HepG2 (cell line): ENCODE measurements around the gene ZNF280A. TPM values are rescaled to one million over a fixed set of nuclear protein-coding genes. Genes with fewer than 3 reads are reported as not detected.

Experiments
- CBX1 ChIP-seq: IDR thresholded peaks from one replicate; pipeline ENCODE4 v1.6.1; 2016; ENCODE audit warnings: antibody characterized with exemption, low read depth
- CHCHD3 ChIP-seq: sonication (generic); formaldehyde crosslinking; IDR thresholded peaks from 2 replicates; pipeline ENCODE4 v1.8.0; 2022; ENCODE audit warnings: mild to moderate bottlenecking, missing genetic modification reagents, moderate library complexity
- EEA1 ChIP-seq: sonication (generic); formaldehyde crosslinking; IDR thresholded peaks from 2 replicates; pipeline ENCODE4 v1.5.1; 2020; ENCODE audit warnings: mild to moderate bottlenecking, missing genetic modification reagents, borderline replicate concordance
- KDM1A ChIP-seq: IDR thresholded peaks from 2 replicates; pipeline ENCODE4 v1.6.1; 2016; ENCODE audit warnings: missing compliant biosample characterization
- KDM6A ChIP-seq: IDR thresholded peaks from 2 replicates; pipeline ENCODE4 v1.6.1; 2016; ENCODE audit warnings: low read depth
- MTF2 ChIP-seq: sonication (generic); formaldehyde crosslinking; IDR thresholded peaks from 2 replicates; pipeline ENCODE4 v1.5.0; 2020; ENCODE audit warnings: missing genetic modification reagents, borderline replicate concordance
- NFE2L1 ChIP-seq: sonication (generic); formaldehyde crosslinking; IDR thresholded peaks from 2 replicates; pipeline ENCODE4 v1.4.0; 2020; ENCODE audit warnings: missing genetic modification reagents, mild to moderate bottlenecking, borderline replicate concordance
- RFX5 ChIP-seq: IDR thresholded peaks from 2 replicates; pipeline ENCODE4 v1.6.1; 2011; ENCODE audit warnings: low read depth, low read length, improper control_type of control experiment
- SCMH1 ChIP-seq: sonication (generic); formaldehyde crosslinking; IDR thresholded peaks from 2 replicates; pipeline ENCODE4 v1.9.0; 2021; ENCODE audit warnings: missing genetic modification reagents, mild to moderate bottlenecking, borderline replicate concordance
- SIX4 ChIP-seq: sonication (generic); formaldehyde crosslinking; IDR thresholded peaks from 2 replicates; pipeline ENCODE4 v1.4.0; 2020; ENCODE audit warnings: missing genetic modification reagents
- ZBTB20 ChIP-seq: sonication (generic); formaldehyde crosslinking; IDR thresholded peaks from 2 replicates; pipeline ENCODE4 v1.8.1; 2023; ENCODE audit warnings: missing genetic modification reagents, low read depth, mild to moderate bottlenecking, borderline replicate concordance
- ZBTB44 ChIP-seq: sonication (generic); formaldehyde crosslinking; IDR thresholded peaks from 2 replicates; pipeline ENCODE4 v1.4.0; 2020; ENCODE audit warnings: missing genetic modification reagents
- ZC3H13 ChIP-seq: sonication (generic); formaldehyde crosslinking; IDR thresholded peaks from 2 replicates; pipeline ENCODE4 v1.8.1; 2023; ENCODE audit warnings: mild to moderate bottlenecking, missing genetic modification reagents, moderate library complexity
- ZEB1 ChIP-seq: IDR thresholded peaks from 2 replicates; pipeline ENCODE4 v1.6.1; 2012; ENCODE audit warnings: mild to moderate bottlenecking, low read depth, inconsistent platforms; ENCODE audit not compliant: insufficient replicate concordance
- ZFX ChIP-seq: sonication (generic); formaldehyde crosslinking; IDR thresholded peaks from 2 replicates; pipeline ENCODE4 v1.4.0; 2020; ENCODE audit warnings: mild to moderate bottlenecking, low read depth, missing genetic modification reagents, moderate library complexity
- ZNF333 ChIP-seq: sonication (generic); formaldehyde crosslinking; IDR thresholded peaks from 2 replicates; pipeline ENCODE4 v1.4.0; 2020; ENCODE audit warnings: mild to moderate bottlenecking, missing genetic modification reagents, borderline replicate concordance
- ZNF343 ChIP-seq: sonication (generic); formaldehyde crosslinking; IDR thresholded peaks from 2 replicates; pipeline ENCODE4 v1.4.0; 2020; ENCODE audit warnings: mild to moderate bottlenecking, missing genetic modification reagents
- ZNF512 ChIP-seq: sonication (generic); formaldehyde crosslinking; IDR thresholded peaks from 2 replicates; pipeline ENCODE4 v1.4.0; 2020; ENCODE audit warnings: mild to moderate bottlenecking, missing genetic modification reagents
- ZNF709 ChIP-seq: sonication (generic); formaldehyde crosslinking; IDR thresholded peaks from 2 replicates; pipeline ENCODE4 v1.5.0; 2020; ENCODE audit warnings: mild to moderate bottlenecking, missing genetic modification reagents
- ZNF724P ChIP-seq: sonication (generic); formaldehyde crosslinking; IDR thresholded peaks from 2 replicates; pipeline ENCODE4 v1.8.0; 2022; ENCODE audit warnings: missing genetic modification reagents, borderline replicate concordance
- ZNF879 ChIP-seq: sonication (generic); formaldehyde crosslinking; IDR thresholded peaks from 2 replicates; pipeline ENCODE4 v1.8.1; 2023; ENCODE audit warnings: missing genetic modification reagents
- polyA plus RNA-seq, 8 experiments: library from polyadenylated mRNA; depleted of rRNA in 3 of 8; stranded (reverse) in 7 of 8; unstranded in 1 of 8; fragments of >200 nt; fragmentation: Illumina TruSeq in 4 of 8; extraction: Trizol in 4 of 8; gene quantifications; 2 replicates each; pipeline versions ENCODE4 v1.2.1 to v1.2.3, GENCODE V29; 2011 to 2016; ENCODE audit warnings: low read depth in 4 of 8, missing spikeins in 1 of 8, mixed read lengths in 1 of 8; ENCODE audit not compliant: insufficient read depth in 1 of 8
- total RNA-seq, 5 experiments: library from RNA; depleted of rRNA; stranded (reverse); fragments of >200 nt; fragmentation: Illumina TruSeq; extraction: Trizol; gene quantifications; 2 replicates each; pipeline ENCODE4 v1.2.3, GENCODE V29; 2016; ENCODE audit warnings: low read depth in 1 of 5
- TF ChIP-seq, protein P1 (sequence below): sonication (generic); formaldehyde crosslinking; IDR thresholded peaks from 2 replicates; pipeline ENCODE4 v1.4.0; 2020; ENCODE audit warnings: missing genetic modification reagents, borderline replicate concordance
- TF ChIP-seq, protein P2 (sequence below): sonication (generic); formaldehyde crosslinking; IDR thresholded peaks from 2 replicates; pipeline ENCODE4 v1.4.0; 2020; ENCODE audit warnings: mild to moderate bottlenecking, missing genetic modification reagents

The ZNF280A gene
- total and polyA plus RNA-seq, 2 of the 13 experiments (the other 11 are each of a cell fraction or from before 2014, with no cell fraction given), result 1.4 to 2.9 TPM

- TF ChIP-seq KDM1A (CRISPR knock-in tag) (no peak), SIX4 (CRISPR knock-in tag) (no peak), KDM6A (CRISPR knock-in tag) (no peak), ZNF343 (CRISPR knock-in tag) (peak; percentile 45; the same call in 1 of the 2 replicates), ZFX (CRISPR knock-in tag) (peak; percentile 88), CHCHD3 (CRISPR knock-in tag) (no peak), NFE2L1 (CRISPR knock-in tag) (no peak), ZNF879 (no peak; the same call in 1 of the 2 replicates), ZBTB20 (CRISPR knock-in tag) (no peak), ZNF512 (no peak), SCMH1 (CRISPR knock-in tag) (no peak), CBX1 (peak; percentile 76), ZNF709 (CRISPR knock-in tag) (no peak), ZEB1 (no peak), MTF2 (no peak), ZNF333 (CRISPR knock-in tag) (no peak), EEA1 (CRISPR knock-in tag) (no peak), ZNF724P (CRISPR knock-in tag) (peak; percentile 81; the same call in 1 of the 2 replicates), RFX5 (peak; percentile 60), ZC3H13 (no peak), ZBTB44 (no peak)
- TF ChIP-seq, protein P1, sequence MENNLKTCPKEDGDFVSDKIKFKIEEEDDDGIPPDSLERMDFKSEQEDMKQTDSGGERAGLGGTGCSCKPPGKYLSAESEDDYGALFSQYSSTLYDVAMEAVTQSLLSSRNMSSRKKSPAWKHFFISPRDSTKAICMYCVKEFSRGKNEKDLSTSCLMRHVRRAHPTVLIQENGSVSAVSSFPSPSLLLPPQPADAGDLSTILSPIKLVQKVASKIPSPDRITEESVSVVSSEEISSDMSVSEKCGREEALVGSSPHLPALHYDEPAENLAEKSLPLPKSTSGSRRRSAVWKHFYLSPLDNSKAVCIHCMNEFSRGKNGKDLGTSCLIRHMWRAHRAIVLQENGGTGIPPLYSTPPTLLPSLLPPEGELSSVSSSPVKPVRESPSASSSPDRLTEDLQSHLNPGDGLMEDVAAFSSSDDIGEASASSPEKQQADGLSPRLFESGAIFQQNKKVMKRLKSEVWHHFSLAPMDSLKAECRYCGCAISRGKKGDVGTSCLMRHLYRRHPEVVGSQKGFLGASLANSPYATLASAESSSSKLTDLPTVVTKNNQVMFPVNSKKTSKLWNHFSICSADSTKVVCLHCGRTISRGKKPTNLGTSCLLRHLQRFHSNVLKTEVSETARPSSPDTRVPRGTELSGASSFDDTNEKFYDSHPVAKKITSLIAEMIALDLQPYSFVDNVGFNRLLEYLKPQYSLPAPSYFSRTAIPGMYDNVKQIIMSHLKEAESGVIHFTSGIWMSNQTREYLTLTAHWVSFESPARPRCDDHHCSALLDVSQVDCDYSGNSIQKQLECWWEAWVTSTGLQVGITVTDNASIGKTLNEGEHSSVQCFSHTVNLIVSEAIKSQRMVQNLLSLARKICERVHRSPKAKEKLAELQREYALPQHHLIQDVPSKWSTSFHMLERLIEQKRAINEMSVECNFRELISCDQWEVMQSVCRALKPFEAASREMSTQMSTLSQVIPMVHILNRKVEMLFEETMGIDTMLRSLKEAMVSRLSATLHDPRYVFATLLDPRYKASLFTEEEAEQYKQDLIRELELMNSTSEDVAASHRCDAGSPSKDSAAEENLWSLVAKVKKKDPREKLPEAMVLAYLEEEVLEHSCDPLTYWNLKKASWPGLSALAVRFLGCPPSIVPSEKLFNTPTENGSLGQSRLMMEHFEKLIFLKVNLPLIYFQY, result no peak
- TF ChIP-seq, protein P2, sequence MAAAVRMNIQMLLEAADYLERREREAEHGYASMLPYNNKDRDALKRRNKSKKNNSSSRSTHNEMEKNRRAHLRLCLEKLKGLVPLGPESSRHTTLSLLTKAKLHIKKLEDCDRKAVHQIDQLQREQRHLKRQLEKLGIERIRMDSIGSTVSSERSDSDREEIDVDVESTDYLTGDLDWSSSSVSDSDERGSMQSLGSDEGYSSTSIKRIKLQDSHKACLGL (CRISPR knock-in tag), result peak; percentile 54
These were observed 11.5 kb downstream of the ZNF280A start, which contains the start of gene ZNF280B (continued) for GRCh38 chr22:22508274-22509176.
